HepG2 (cell line): ENCODE measurements around the gene C1orf21.

Experiments
- EP300 ChIP-seq, 3 experiments: sonication (generic) in 1 of 3; formaldehyde crosslinking in 1 of 3; IDR thresholded peaks; 2 replicates each; pipeline versions ENCODE4 v1.5.1 to v1.6.1; 2011 to 2020; ENCODE audit warnings: low read depth in 2 of 3, low read length in 2 of 3, borderline replicate concordance in 1 of 3, improper control_type of control experiment in 1 of 3, mild to moderate bottlenecking in 1 of 3, missing genetic modification reagents in 1 of 3, moderate library complexity in 1 of 3
- MYC ChIP-seq: sonication (generic); formaldehyde crosslinking; IDR thresholded peaks from 2 replicates; pipeline ENCODE4 v1.9.0; 2021; ENCODE audit warnings: missing genetic modification reagents, borderline replicate concordance
- NFRKB ChIP-seq: fragments of 450-650 bp; IDR thresholded peaks from 2 replicates; pipeline ENCODE4 v1.6.1; 2017
- POLR2A ChIP-seq, 2 experiments: IDR thresholded peaks; 2 replicates each; pipeline ENCODE4 v1.6.1; 2011; ENCODE audit warnings: low read depth in 2 of 2, low read length in 2 of 2, mild to moderate bottlenecking in 1 of 2, moderate library complexity in 1 of 2; ENCODE audit not compliant: insufficient read depth in 1 of 2
- THAP7 ChIP-seq: sonication (generic); formaldehyde crosslinking; IDR thresholded peaks from 2 replicates; pipeline ENCODE4 v1.8.1; 2023; ENCODE audit warnings: mild to moderate bottlenecking, missing genetic modification reagents
- ZBTB1 ChIP-seq: sonication (generic); formaldehyde crosslinking; IDR thresholded peaks from 2 replicates; pipeline ENCODE4 v1.4.0; 2020; ENCODE audit warnings: missing genetic modification reagents, borderline replicate concordance
- ZNF30 ChIP-seq: sonication (generic); formaldehyde crosslinking; IDR thresholded peaks from 2 replicates; pipeline ENCODE4 v1.5.0; 2020; ENCODE audit warnings: mild to moderate bottlenecking, missing genetic modification reagents
- TF ChIP-seq, protein P1 (sequence below): sonication (generic); formaldehyde crosslinking; IDR thresholded peaks from 2 replicates; pipeline ENCODE4 v1.5.0; 2020; ENCODE audit warnings: mild to moderate bottlenecking, missing genetic modification reagents, moderate library complexity

DNA sequence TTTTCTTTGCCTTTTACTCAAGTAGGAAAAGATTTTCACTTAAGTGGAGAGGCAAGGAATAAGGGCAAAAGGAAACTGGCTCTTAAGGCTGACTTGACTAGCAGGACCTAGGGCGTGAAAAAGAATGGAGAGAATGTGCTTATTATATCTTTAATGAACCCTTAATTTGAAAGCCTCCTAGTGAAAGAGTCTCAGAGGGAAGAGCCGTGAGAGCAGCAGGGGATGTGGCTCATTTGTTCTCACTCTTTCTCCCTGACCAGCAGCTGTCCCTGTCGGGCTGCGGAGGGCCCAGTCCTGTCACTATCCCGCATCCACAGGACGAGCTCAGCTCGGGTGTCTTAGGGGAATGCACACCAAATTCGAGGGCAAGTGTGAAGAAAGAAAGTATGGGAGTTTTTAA, 187.8 kb downstream of the C1orf21 start:
- TF ChIP-seq, protein P1, sequence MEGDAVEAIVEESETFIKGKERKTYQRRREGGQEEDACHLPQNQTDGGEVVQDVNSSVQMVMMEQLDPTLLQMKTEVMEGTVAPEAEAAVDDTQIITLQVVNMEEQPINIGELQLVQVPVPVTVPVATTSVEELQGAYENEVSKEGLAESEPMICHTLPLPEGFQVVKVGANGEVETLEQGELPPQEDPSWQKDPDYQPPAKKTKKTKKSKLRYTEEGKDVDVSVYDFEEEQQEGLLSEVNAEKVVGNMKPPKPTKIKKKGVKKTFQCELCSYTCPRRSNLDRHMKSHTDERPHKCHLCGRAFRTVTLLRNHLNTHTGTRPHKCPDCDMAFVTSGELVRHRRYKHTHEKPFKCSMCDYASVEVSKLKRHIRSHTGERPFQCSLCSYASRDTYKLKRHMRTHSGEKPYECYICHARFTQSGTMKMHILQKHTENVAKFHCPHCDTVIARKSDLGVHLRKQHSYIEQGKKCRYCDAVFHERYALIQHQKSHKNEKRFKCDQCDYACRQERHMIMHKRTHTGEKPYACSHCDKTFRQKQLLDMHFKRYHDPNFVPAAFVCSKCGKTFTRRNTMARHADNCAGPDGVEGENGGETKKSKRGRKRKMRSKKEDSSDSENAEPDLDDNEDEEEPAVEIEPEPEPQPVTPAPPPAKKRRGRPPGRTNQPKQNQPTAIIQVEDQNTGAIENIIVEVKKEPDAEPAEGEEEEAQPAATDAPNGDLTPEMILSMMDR: no peak
- TF ChIP-seq POLR2A (IDR thresholded peaks at IDR 0.05; ENCODE audit: insufficient read depth in 1 of 2, low read depth in 2 of 2, low read length in 2 of 2): no peak
- TF ChIP-seq MYC: no peak
- TF ChIP-seq ZNF30 (CRISPR knock-in tag): no peak
- no peak for TF ChIP-seq EP300 (IDR thresholded peaks at IDR 0.05; ENCODE audit: low read depth in 2 of 2, low read length in 2 of 2)
- no peak for TF ChIP-seq EP300 (CRISPR knock-in tag; IDR thresholded peaks at IDR 0.05; ENCODE audit: borderline replicate concordance)
- TF ChIP-seq ZBTB1 (CRISPR knock-in tag): no peak
- no peak for TF ChIP-seq NFRKB
- no peak for TF ChIP-seq THAP7 (CRISPR knock-in tag)
